ENCODE results near the gene LRIT1. TPM values are rescaled to one million over a fixed set of nuclear protein-coding genes. Genes with fewer than 3 reads are reported as not detected.

Gene LRIT1
- total RNA-seq, 1 donor from 2014 or later, result not detected

- H3K36me3 ChIP-seq, result no peaks in the 10 kb centered on the region
- no peaks in the 10 kb centered on the region for H3K4me1 ChIP-seq
- no peak for TF ChIP-seq CTCF (IDR thresholded peaks at IDR 0.05)
- H3K9me3 ChIP-seq, result no peaks in the 10 kb centered on the region
- no peak overlapping the region for H3K27ac ChIP-seq
- no peak for DNase-seq (ENCODE audit: low spot score in 2 of 2)
- H3K4me3 ChIP-seq, result no peak overlapping the region
- H3K27me3 ChIP-seq, result no peaks in the 10 kb centered on the region
- intact Hi-C loops (cut with DNase I), result no loop called here
Observed at GRCh38 chr10:84226616-84227015, 14.7 kb downstream of the LRIT1 start.

- no peaks in the 10 kb centered on the region for H3K36me3 ChIP-seq
- intact Hi-C loops (cut with DNase I), result no loop called here
Observed at GRCh38 chr10:84225427-84226173, 15.7 kb downstream of the LRIT1 start, which contains the start of gene LRIT2. LRIT2 (minus strand) TSS chr10:84225544; CDS start chr10:84225520, 24 bp downstream.

GRCh38 chr10:84224411-84225028, 16.8 kb downstream of the LRIT1 start:
- H3K9me3 ChIP-seq, result no peaks in the 10 kb centered on the region
- H3K4me3 ChIP-seq, result no peak overlapping the region
- H3K36me3 ChIP-seq, result no peaks in the 10 kb centered on the region
- no peaks in the 10 kb centered on the region for H3K4me1 ChIP-seq
- intact Hi-C loops (cut with DNase I), result no loop called here
- no peak overlapping the region for H3K27ac ChIP-seq
- DNase-seq (ENCODE audit: low spot score in 2 of 2), result no peak
- TF ChIP-seq CTCF (IDR thresholded peaks at IDR 0.05), result no peak
- H3K27me3 ChIP-seq, result no peaks in the 10 kb centered on the region

More at GRCh38 chr10:84225427-84226173, 15.7 kb downstream of the LRIT1 start, which contains the start of gene LRIT2:
- Histone ChIP-seq H3K9me3 (no peaks in the 10 kb centered on the region), H3K4me3 (no peak within 1 kb of the TSS), H3K4me1 (no peaks in the 10 kb centered on the region), H3K27ac (no peak within 1 kb of the TSS), H3K27me3 (no peaks in the 10 kb centered on the region)
- no peak for DNase-seq (ENCODE audit: low spot score in 2 of 2)
- no peak for TF ChIP-seq CTCF (IDR thresholded peaks at IDR 0.05)

- DNase-seq (ENCODE audit: low spot score in 2 of 2), result no peak
- no peak overlapping the region for H3K27ac ChIP-seq
- no peaks in the 10 kb centered on the region for H3K27me3 ChIP-seq
- no peaks in the 10 kb centered on the region for H3K36me3 ChIP-seq
- H3K4me3 ChIP-seq, result no peak overlapping the region
- no peaks in the 10 kb centered on the region for H3K4me1 ChIP-seq
- no peaks in the 10 kb centered on the region for H3K9me3 ChIP-seq
- intact Hi-C loops (cut with DNase I), result no loop called here
- no peak for TF ChIP-seq CTCF (IDR thresholded peaks at IDR 0.05)
Observed at GRCh38 chr10:84221916-84222315, 19.4 kb downstream of the LRIT1 start.

- DNase-seq (ENCODE audit: low spot score in 2 of 2), result no peak
- no peaks in the 10 kb centered on the region for H3K4me1 ChIP-seq
- no peak overlapping the region for H3K27ac ChIP-seq
- no peaks in the 10 kb centered on the region for H3K9me3 ChIP-seq
- no peak overlapping the region for H3K4me3 ChIP-seq
- no peak for TF ChIP-seq CTCF (IDR thresholded peaks at IDR 0.05)
- no peaks in the 10 kb centered on the region for H3K36me3 ChIP-seq
- intact Hi-C loops (cut with DNase I), result no loop called here
- H3K27me3 ChIP-seq, result no peaks in the 10 kb centered on the region
Observed at GRCh38 chr10:84217746-84218145, 23.6 kb downstream of the LRIT1 start.

Measured in ascending aorta (tissue), 2 donors.